Glutamatergic neuron (in vitro differentiated cells): ENCODE measurements around the gene STAC2. TPM values are rescaled to one million over a fixed set of nuclear protein-coding genes. Genes with fewer than 3 reads are reported as not detected.

Source experiments
- DNase-seq: peaks from one replicate; pipeline ENCODE4 v3.0.0; 2022
- H3K27ac Mint-ChIP-seq: one replicate; pipeline ENCODE4 v1.8.0; 2020; ENCODE audit warnings: mild to moderate bottlenecking, mixed read lengths, inconsistent platforms; ENCODE audit not compliant: unreplicated experiment
- H3K27me3 Mint-ChIP-seq: one replicate; pipeline ENCODE4 v1.8.0; 2020; ENCODE audit warnings: mild to moderate bottlenecking, moderate library complexity, mixed read lengths, inconsistent platforms; ENCODE audit not compliant: unreplicated experiment
- H3K36me3 Mint-ChIP-seq: one replicate; pipeline ENCODE4 v1.8.0; 2020; ENCODE audit warnings: mild to moderate bottlenecking, mixed read lengths, inconsistent platforms; ENCODE audit not compliant: unreplicated experiment
- H3K4me1 Mint-ChIP-seq: one replicate; pipeline ENCODE4 v1.8.0; 2020; ENCODE audit warnings: mild to moderate bottlenecking, low read depth, mixed read lengths, inconsistent platforms; ENCODE audit not compliant: unreplicated experiment
- H3K4me3 Mint-ChIP-seq: one replicate; pipeline ENCODE4 v1.8.0; 2020; ENCODE audit warnings: mild to moderate bottlenecking, mixed read lengths, inconsistent platforms; ENCODE audit not compliant: unreplicated experiment
- H3K9me3 Mint-ChIP-seq: one replicate; pipeline ENCODE4 v1.8.0; 2020; ENCODE audit warnings: mild to moderate bottlenecking, moderate library complexity, mixed read lengths, inconsistent platforms; ENCODE audit not compliant: unreplicated experiment
- total RNA-seq: library from RNA; stranded (reverse); fragmentation: NEBNext Ultra II Directional; extraction: Animal tissue kit (Norgen Biotek cat#: 25700); gene quantifications from one replicate; pipeline ENCODE4 v1.2.1, GENCODE V29; 2021; ENCODE audit not compliant: unreplicated experiment
- TF ChIP-seq, protein P1 (sequence below): fragments of 200-600 bp; sonication (generic); IDR thresholded peaks from one replicate; pipeline ENCODE4 v1.5.0; 2021; ENCODE audit not compliant: partially characterized antibody, unreplicated experiment

The STAC2 gene
- total RNA-seq, 1 donor from 2014 or later = 1.8 TPM

DNA sequence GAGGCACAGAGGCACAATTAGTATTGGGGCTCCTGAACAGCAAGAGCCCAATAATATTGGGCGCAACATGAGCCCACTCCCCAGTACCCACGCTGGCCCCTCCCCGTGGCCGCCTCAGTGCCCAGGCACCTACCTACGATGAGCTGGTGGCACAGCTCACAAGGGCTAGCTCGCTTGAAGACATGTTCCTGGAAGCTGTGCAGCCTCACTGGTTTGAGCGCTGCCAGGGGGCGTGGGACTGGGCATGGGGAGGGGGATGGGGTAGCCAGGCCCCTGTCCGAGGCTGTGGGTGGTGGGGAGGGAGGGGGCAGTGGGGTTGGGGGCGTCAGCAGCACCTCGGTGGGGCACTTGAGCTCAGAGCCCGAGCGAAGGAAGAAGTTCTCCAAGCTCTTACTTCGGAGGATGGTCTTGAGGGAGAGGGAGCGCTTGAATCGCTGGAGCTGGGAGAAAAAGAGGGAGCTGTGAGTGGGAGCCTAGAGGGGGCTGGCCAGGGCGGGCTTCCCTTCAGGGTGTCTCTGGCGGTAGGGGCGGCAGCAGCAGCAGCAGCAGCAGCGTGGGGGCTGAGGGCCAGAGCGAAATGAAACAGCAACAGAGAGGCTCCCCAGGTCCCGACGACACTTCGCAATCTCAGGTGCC is 7.9 kb downstream of the STAC2 start:
- H3K27ac Mint-ChIP-seq = no peak overlapping the region
- peaks cover 9% of the 10 kb centered on the region for H3K27me3 Mint-ChIP-seq
- no peaks in the 10 kb centered on the region for H3K4me1 Mint-ChIP-seq
- H3K4me3 Mint-ChIP-seq = no peak overlapping the region
- no peak for DNase-seq
- TF ChIP-seq, protein P1, sequence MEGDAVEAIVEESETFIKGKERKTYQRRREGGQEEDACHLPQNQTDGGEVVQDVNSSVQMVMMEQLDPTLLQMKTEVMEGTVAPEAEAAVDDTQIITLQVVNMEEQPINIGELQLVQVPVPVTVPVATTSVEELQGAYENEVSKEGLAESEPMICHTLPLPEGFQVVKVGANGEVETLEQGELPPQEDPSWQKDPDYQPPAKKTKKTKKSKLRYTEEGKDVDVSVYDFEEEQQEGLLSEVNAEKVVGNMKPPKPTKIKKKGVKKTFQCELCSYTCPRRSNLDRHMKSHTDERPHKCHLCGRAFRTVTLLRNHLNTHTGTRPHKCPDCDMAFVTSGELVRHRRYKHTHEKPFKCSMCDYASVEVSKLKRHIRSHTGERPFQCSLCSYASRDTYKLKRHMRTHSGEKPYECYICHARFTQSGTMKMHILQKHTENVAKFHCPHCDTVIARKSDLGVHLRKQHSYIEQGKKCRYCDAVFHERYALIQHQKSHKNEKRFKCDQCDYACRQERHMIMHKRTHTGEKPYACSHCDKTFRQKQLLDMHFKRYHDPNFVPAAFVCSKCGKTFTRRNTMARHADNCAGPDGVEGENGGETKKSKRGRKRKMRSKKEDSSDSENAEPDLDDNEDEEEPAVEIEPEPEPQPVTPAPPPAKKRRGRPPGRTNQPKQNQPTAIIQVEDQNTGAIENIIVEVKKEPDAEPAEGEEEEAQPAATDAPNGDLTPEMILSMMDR = no peak
- H3K36me3 Mint-ChIP-seq = no peaks in the 10 kb centered on the region
- H3K9me3 Mint-ChIP-seq = peaks cover 3% of the 10 kb centered on the region

DNA sequence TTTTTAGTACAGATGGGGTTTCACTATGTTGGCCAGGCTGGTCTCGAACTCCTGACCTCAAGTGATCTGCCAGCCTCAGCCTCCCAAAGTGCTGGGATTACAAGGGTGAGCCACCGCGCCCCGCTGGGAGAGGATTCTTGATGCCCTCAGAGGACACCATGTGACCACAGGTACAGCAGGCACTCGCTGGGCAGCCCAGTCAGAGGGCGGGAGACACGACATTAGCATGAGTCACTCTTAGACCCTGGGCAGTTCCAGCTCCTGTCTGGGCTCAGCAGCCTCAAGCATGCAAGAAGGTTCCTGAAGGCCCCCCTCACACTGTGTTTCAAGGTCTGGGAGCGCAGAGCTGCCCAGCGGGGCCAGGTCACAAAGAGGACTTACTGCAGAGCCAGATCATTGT is 11.9 kb downstream of the STAC2 start:
- H3K27me3 Mint-ChIP-seq = peaks cover 11% of the 10 kb centered on the region
- H3K27ac Mint-ChIP-seq = no peak overlapping the region
- no peak overlapping the region for H3K4me3 Mint-ChIP-seq
- peaks cover 2% of the 10 kb centered on the region for H3K4me1 Mint-ChIP-seq
- no peaks in the 10 kb centered on the region for H3K36me3 Mint-ChIP-seq
- no peak for DNase-seq
- TF ChIP-seq, protein P1 = no peak
- H3K9me3 Mint-ChIP-seq = peaks cover 5% of the 10 kb centered on the region

DNA sequence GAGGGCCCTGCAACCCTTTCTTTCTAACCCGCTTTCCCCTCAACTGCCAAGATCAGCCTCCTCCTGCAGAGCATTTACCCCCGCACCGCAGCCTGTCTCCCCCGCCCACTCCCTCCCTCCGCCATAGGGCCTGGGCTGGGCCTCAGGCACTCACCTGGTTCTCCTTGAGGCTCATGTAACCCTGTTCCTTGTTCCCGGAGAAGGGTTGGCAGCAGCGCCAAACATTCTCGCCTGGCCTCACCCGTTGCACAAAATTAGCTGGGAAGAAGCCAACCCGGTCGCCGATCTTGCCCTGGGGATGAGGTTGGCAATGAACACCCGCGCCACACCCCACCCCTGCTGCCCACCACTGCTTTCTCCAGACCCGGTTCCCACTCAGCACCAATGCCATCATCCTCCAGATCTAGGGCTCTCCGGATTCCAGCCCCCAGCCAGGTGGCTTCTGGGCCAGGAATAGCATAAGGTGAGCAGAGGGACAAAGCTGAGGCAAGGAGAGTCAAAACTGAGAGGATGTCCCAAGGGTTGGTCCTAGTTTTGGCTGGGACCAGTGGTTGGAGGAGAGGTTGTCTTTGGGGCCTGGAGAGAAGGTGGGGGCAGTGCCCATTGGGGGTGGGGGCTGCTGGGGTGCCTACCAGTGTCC is 12.8 kb downstream of the STAC2 start:
- H3K36me3 Mint-ChIP-seq = no peaks in the 10 kb centered on the region
- peaks cover 6% of the 10 kb centered on the region for H3K4me1 Mint-ChIP-seq
- TF ChIP-seq, protein P1 = no peak
- peaks cover 5% of the 10 kb centered on the region for H3K9me3 Mint-ChIP-seq
- no peak overlapping the region for H3K27ac Mint-ChIP-seq
- H3K4me3 Mint-ChIP-seq = no peak overlapping the region
- H3K27me3 Mint-ChIP-seq = peaks cover 11% of the 10 kb centered on the region
- no peak for DNase-seq

DNA sequence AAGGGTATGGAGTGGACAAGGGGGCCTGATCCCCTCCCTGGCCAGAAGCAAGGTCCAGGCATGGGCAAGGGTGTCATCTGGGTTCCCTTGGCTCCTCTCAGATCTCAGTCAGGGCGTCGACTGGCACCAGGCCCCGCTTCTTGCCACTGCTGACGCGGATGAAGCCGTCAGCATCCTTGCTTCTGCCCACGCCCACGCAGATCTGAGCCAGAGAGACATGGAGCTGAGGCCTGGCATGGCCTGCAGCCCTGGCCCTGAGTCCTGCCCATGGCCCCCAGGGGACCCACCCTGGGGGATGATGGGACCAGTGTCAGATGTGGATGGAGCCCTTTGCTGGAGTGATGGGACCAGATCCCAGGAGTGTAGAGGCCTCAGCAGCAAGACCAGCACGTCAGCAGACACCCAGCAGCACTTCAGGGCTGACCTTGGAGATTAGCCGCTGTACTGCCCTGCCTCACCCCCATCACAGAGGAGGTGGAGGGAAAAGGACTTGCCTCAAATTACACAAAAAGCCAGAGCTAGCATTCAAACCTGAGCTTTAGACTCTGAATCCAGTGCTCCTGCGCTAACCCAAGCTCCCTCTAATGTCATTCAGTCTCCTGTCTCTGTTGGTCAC is 13.4 kb downstream of the STAC2 start:
- H3K9me3 Mint-ChIP-seq = peaks cover 5% of the 10 kb centered on the region
- H3K27me3 Mint-ChIP-seq = peaks cover 11% of the 10 kb centered on the region
- H3K27ac Mint-ChIP-seq = no peak overlapping the region

DNA sequence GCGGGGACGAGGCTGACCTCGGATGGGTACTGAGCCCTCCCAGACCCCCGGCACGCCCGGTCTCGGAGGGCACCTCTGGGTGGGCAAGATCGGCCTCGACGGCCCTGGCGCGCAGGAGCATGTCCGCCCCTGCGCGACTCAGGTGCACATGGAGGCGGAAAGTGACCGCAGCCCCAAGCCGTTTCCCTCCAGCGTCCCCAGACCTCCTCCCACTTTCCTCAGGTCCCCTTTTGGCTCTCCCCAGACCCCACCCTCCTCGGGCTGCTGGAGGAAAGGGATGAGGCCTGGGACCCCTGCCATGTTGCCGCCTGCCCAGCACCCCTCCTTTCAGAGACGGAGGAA is 15.7 kb downstream of the STAC2 start:
- peaks cover 11% of the 10 kb centered on the region for H3K4me1 Mint-ChIP-seq
- no peak for DNase-seq
- peaks cover 2% of the 10 kb centered on the region for H3K9me3 Mint-ChIP-seq
- peak overlapping the region; percentile 64 for H3K4me3 Mint-ChIP-seq
- TF ChIP-seq, protein P1 = no peak
- no peaks in the 10 kb centered on the region for H3K36me3 Mint-ChIP-seq
- peaks cover 5% of the 10 kb centered on the region for H3K27me3 Mint-ChIP-seq
- no peak overlapping the region for H3K27ac Mint-ChIP-seq

More for the DNA sequence above, 13.4 kb downstream of the STAC2 start:
- no peak overlapping the region for H3K4me3 Mint-ChIP-seq
- TF ChIP-seq, protein P1 = no peak
- H3K36me3 Mint-ChIP-seq = no peaks in the 10 kb centered on the region
- no peak for DNase-seq
- H3K4me1 Mint-ChIP-seq = peaks cover 8% of the 10 kb centered on the region
